Esophagus squamous epithelium (tissue), 4 donors: ENCODE measurements around the gene PHLDA2.

Experiments used
- CTCF ChIP-seq, 6 experiments: fragments of 450-650 bp in 4 of 6; fragments of 200-600 bp in 2 of 6; sonication (generic) in 2 of 6; IDR thresholded peaks; one replicate each; pipeline ENCODE4 v1.5.1; 2016 to 2019; ENCODE audit warnings: antibody characterized with exemption in 6 of 6, mild to moderate bottlenecking in 4 of 6, moderate library complexity in 4 of 6
- POLR2A ChIP-seq, 4 donors: fragments of 450-650 bp; IDR thresholded peaks; one replicate each; pipeline ENCODE4 v1.6.1; 2017; ENCODE audit warnings: antibody characterized with exemption in 4 of 4, mild to moderate bottlenecking in 4 of 4, moderate library complexity in 3 of 4

GRCh38 chr11:2929531-2929949, 320 bp upstream of the PHLDA2 start:
- no peak for TF ChIP-seq POLR2A (IDR thresholded peaks at IDR 0.05)
- no peak for TF ChIP-seq CTCF (IDR thresholded peaks at IDR 0.05)
